Activated CD8-positive, alpha-beta T cell treated with anti-CD3 and anti-CD28 coated beads, Interleukin-2, amount 10 ng/mL, durations not matched to agents 7 days and 5 days (primary cell): ENCODE results near the gene FBLN1. TPM values are rescaled to one million over a fixed set of nuclear protein-coding genes. Genes with fewer than 3 reads are reported as not detected.
"Not testable (repeated sequence)": the region's sequence is repeated elsewhere in the genome, so short reads cannot be mapped to it uniquely, and the experiment has no call there.

Experiments
- ATAC-seq: fragments of 150-1000 bp; cut with Tn5 transposase; one replicate; pipeline ENCODE4 v1.10.0; 2021; ENCODE audit warnings: moderate library complexity
- CTCF ChIA-PET: fragments of 350-600 bp; sonication (Branson Sonifier 250); formaldehyde crosslinking; loops from one replicate; lab custom pipeline; 2021; ENCODE audit warnings: antibody characterized with exemption; lab: Charles Lee
- POLR2A ChIA-PET: fragments of 350-600 bp; sonication (Branson Sonifier 250); formaldehyde crosslinking; loops from one replicate; lab custom pipeline; 2021; ENCODE audit warnings: antibody characterized with exemption; lab: Charles Lee
- DNase-seq: peaks from one replicate; pipeline ENCODE4 v3.0.0-alpha.2; 2020
- H3K27ac Mint-ChIP-seq: one replicate; pipeline ENCODE4 v1.8.0; 2021; ENCODE audit warnings: mild to moderate bottlenecking, mixed read lengths
- H3K27me3 Mint-ChIP-seq: one replicate; pipeline ENCODE4 v1.8.0; 2021; ENCODE audit warnings: low read depth, mixed read lengths
- H3K36me3 Mint-ChIP-seq: one replicate; pipeline ENCODE4 v1.8.0; 2021; ENCODE audit warnings: low read depth, mixed read lengths
- H3K4me1 Mint-ChIP-seq: one replicate; pipeline ENCODE4 v1.8.0; 2021; ENCODE audit warnings: low read depth, mixed read lengths
- H3K4me3 Mint-ChIP-seq: one replicate; pipeline ENCODE4 v1.8.0; 2021; ENCODE audit warnings: mild to moderate bottlenecking, mixed read lengths
- H3K9me3 Mint-ChIP-seq: one replicate; pipeline ENCODE4 v1.8.0; 2022; ENCODE audit warnings: mixed read lengths; ENCODE audit not compliant: insufficient read depth
- total RNA-seq, 2 experiments: library from RNA; stranded (reverse); gene quantifications; one replicate each; pipeline ENCODE4 v1.2.3, GENCODE V29; 2021

Gene FBLN1
- total RNA-seq, 2 experiments from 2014 or later, result not detected

DNA sequence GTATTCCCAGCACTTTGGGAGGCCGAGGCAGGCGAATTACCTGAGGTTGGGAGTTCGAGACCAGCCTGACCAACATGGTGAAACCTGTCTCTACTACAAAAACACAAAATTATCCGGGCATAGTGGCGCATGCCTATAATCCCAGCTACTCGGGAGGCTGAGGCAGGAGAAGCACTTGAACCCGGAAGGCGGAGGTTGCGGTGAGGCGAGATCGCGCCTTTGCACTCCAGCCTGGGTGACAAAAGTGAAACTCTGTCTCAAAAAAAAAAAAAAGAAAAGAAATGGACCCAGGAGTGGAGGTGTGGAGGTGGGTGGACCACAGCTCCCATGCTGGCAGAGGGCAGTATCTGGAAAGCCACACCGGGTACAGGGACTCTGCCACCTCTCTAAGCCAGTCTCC, 7.1 kb upstream of the FBLN1 start:
- CTCF ChIA-PET, H3K4me3 Mint-ChIP-seq, POLR2A ChIA-PET, H3K27ac Mint-ChIP-seq, H3K4me1 Mint-ChIP-seq, H3K9me3 Mint-ChIP-seq, ATAC-seq, DNase-seq, H3K36me3 Mint-ChIP-seq, H3K27me3 Mint-ChIP-seq: not testable (repeated sequence)

DNA sequence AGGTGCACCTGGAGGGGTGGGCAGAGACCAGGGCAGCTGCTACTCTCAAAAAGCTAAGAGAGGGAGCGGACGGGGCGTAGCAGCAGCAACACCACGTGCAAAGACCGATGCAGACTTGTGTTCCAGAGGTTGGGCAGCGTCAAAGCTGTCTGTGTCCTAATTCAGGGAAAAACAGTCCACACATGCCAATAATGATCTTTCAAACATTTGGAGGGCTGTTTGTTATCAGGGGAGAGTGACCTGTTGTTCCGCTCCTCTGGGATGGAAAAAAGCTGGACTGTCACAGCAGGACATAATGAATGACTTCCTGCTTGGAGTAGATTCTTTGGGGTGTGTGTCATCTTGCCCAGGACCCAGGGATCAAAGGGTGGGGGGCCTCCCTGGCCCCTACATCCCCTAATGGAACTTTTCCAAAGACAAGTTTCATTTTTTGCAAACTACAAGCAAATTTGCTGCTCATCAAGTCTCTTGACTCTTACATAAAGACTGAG, 6.2 kb upstream of the FBLN1 start:
- DNase-seq, result no peak
- ATAC-seq, result no peak
- Mint-ChIP-seq H3K27ac (no peak overlapping the region), H3K9me3 (no peaks in the 10 kb centered on the region), H3K4me3 (no peak overlapping the region), H3K36me3 (no peaks in the 10 kb centered on the region), H3K4me1 (peaks cover 2% of the 10 kb centered on the region), H3K27me3 (peaks cover 5% of the 10 kb centered on the region)
- ChIA-PET CTCF (no interaction called here), POLR2A (no interaction called here)

DNA sequence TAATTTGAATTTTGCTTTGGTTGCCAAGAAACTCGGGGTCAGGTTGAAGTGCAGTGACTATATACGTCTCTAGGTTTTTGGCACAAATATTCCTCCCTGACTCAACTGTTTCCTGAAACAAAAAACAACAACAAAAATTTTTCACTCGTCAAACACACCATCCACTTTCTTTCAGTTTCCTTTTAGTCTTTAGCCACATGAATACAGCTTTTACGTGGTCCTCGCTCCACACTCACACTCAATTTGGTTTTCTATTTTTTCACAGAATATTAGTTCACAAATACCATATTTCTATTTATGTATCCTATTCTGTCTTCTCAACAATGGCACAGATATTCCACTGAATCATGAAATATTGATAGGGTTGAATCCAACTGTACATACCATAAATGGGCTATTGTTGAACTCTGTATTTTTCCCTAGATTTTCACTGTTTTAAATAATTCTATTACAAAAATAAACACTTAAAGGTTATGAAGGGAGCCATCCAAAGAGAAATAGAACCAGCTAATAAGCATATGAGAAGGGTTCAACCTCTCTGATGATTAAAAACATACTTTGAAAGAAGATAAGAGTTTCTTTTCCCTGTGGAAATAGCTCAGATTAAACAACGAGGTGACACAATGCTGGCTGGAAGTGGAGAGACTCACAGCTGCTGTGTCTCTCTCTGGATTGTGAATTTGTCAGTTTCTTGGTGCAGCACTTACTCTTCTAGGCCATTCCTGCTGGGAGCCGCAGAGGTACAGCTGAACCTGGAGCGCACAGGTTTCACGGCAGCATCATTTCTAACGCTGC, 5.1 kb upstream of the FBLN1 start:
- DNase-seq (no peak), ATAC-seq (no peak)
- Mint-ChIP-seq H3K9me3 (no peaks in the 10 kb centered on the region), H3K27me3 (peaks cover 9% of the 10 kb centered on the region), H3K27ac (no peak overlapping the region), H3K4me1 (peaks cover 2% of the 10 kb centered on the region), H3K36me3 (no peaks in the 10 kb centered on the region), H3K4me3 (no peak overlapping the region)
- ChIA-PET POLR2A (no interaction called here), CTCF (no interaction called here)

DNA sequence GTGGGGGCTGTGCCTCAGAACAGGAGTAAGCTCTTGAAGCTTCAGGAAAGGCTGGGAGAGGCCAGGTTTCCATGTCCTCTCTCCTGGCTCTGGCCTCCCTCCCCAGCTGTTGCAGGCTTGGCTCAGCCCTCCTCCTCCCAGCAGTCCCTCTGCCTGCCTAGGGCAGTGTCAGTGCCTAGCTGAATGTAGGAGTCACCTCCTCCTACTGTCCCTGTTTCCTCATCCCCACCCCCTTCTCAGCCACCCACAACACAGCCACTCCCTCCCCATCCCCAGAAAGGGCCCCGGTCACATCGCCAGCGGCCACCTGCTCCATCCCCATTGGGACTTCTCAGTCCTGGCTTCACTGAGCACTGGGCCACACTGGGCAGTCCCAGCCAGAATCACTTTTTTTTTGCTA, 2.9 kb upstream of the FBLN1 start:
- Mint-ChIP-seq H3K36me3 (no peaks in the 10 kb centered on the region), H3K27ac (no peak overlapping the region), H3K4me1 (peaks cover 5% of the 10 kb centered on the region), H3K27me3 (peaks cover 19% of the 10 kb centered on the region), H3K4me3 (no peak overlapping the region), H3K9me3 (no peaks in the 10 kb centered on the region)
- ChIA-PET POLR2A (no interaction called here), CTCF (no interaction called here)
- ATAC-seq, result no peak
- no peak for DNase-seq

DNA sequence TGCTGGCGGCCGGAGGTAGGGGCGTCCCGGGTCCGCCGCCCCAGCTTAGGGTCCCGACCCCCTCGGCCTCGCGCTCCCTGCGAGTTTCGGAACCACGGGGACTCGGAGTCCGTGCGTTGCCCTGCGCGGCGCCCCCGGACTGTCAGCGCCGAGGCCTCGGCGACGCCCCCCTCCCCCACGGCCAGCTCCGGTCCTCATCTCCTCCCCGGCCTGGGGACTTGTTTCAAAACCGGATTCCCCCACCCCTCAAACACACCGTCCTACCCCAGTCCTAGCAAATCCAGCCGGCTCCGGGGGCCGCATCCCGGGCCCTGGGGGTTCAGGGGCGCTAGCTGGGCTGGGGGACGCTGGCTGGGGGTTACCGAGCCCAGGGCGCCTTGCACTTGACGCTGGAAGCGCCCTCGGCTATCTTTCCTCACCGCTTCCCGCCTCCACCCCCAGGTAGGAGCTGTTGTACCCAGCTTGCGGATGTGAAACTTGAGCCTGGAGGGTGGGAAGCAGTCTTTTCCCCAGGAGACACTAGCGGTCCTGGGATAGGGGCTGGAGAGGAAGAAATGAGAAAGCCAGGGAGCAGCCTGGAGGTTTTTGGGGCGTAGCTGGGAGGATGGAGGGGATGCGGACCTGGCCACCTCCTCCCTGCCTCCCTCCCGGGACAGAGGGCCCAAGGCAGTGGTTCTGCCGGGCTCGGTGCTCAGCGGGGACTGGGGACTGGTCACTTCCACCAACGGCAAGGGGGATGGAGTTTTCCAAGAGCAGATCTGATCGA, 550 bp downstream of the FBLN1 start:
- H3K4me1 Mint-ChIP-seq, result peaks cover 6% of the 10 kb centered on the region
- no peak overlapping the region for H3K4me3 Mint-ChIP-seq
- H3K27ac Mint-ChIP-seq, result no peak overlapping the region
- H3K9me3 Mint-ChIP-seq, result no peaks in the 10 kb centered on the region
- H3K36me3 Mint-ChIP-seq, result no peaks in the 10 kb centered on the region
- CTCF ChIA-PET, result no interaction called here
- POLR2A ChIA-PET, result no interaction called here
- peaks cover 27% of the 10 kb centered on the region for H3K27me3 Mint-ChIP-seq
- DNase-seq (no peak), ATAC-seq (no peak)

DNA sequence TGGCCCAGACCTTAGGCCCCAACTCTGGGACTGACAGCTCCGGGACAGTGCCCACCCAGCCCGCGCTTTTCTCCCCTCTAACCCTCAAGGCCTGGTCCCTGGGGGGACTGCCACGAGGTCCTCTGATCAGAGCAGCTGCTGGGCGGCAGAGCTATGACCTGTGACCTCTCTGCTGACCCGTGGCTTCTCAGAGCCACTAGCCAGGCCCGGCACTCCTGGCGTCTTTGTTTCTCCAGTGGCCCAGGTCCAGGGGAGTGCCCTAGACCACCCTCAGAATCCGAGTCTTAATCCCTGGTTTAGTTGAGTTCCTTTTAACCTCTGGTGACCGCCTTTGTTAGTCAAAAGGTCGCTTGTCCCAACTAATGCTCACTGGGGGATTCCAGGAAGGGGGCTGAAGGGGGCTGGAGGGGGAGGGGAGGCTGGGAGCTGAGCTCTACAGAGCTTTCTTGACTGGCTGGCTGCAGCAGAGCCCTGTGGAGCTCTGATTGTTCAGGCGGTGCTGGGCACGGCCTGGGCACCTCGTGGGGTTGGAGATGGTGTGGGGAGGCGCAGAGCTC, 1.2 kb downstream of the FBLN1 start:
- Mint-ChIP-seq H3K27ac (no peak overlapping the region), H3K36me3 (no peaks in the 10 kb centered on the region), H3K9me3 (no peaks in the 10 kb centered on the region), H3K4me3 (no peak overlapping the region), H3K4me1 (peaks cover 6% of the 10 kb centered on the region), H3K27me3 (peaks cover 27% of the 10 kb centered on the region)
- ATAC-seq, result no peak
- DNase-seq, result no peak
- CTCF ChIA-PET, result no interaction called here
- POLR2A ChIA-PET, result no interaction called here

DNA sequence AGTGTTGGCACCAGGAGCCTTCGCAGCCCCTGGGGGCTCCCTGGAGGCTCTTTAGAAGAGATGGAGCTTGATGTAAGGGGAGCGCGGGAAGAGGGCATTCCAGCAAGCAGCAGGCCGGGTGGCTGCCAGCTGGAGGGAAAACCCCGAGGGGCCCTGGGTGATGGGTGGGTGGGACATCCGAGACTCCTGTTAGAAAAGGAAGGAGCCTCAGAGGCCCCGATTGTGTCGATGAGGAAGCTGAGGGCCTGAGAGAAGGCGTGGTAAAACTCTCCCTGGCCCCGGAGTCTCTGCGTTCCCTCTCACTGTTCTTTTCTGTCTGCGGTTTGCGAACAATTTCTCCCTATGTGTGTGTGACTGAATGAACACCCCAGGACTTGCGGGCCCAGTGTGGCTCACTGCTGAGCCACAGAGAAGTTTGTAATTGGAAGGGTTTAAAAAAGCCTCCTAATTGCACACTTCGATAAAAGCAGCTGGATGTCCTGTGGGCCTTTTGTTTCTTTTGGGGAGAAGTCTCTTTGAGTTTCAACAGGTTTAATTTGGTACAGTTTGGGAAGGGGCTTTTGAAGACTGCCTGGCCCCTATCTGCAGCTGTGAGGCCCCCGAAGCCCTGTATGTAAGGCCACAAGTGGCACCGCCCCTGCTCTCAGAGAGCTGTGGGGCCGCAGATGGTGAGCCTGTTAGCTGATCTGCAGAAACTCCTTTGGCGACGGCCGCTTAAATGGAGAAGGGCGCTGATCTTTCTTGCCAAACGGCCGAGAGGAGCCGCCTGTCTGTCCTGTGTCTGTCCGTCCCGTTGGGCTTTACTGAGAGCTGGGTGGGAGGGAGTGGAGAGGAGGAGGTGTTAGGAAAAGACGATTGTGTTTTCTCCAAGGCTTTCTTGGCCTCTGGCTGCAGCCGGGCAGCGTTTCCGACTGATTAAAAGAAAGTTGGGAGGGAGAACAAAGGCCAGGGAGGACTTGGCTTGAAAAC, 2.0 kb downstream of the FBLN1 start:
- no peak overlapping the region for H3K27ac Mint-ChIP-seq
- H3K9me3 Mint-ChIP-seq, result no peaks in the 10 kb centered on the region
- no peak overlapping the region for H3K4me3 Mint-ChIP-seq
- ATAC-seq, result no peak
- no peaks in the 10 kb centered on the region for H3K36me3 Mint-ChIP-seq
- peaks cover 6% of the 10 kb centered on the region for H3K4me1 Mint-ChIP-seq
- no peak for DNase-seq
- H3K27me3 Mint-ChIP-seq, result peaks cover 27% of the 10 kb centered on the region
- ChIA-PET CTCF (no interaction called here), POLR2A (no interaction called here)

DNA sequence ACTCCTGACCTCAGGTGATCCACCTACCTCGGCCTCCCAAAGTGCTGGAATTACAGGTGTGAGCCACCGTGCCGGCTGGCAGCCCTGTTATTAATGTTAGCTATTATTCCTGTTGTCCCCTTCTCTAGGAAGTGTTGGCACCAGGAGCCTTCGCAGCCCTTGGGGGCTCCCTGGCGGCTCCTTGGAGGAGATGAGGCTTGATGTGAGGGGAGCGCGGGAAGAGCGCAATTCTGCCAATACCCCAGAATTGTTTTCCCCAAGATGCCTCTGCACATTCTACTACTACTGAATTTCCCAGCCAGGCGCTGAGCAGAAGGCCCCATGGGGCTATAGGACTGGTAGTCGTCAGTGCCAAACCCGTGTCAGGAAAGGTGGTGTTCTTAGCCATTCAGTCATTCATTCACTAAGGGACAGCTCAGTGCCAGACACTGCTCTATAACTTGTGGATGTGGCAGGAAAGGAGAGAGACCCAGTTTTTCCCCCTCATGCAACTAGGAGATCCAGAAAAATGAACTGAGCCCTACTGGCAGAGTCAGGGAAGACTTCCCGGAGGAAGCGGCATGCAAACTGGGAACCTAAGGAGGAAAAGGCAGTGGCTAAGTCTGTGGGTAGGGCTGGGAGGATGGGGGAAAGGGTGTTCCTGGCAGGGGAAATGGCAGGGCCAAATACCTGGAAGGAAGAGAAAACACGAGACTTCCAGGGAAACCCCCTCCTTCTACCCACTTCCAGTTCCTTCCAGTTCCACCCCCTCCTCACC, 3.5 kb downstream of the FBLN1 start:
- Mint-ChIP-seq H3K4me1 (peaks cover 6% of the 10 kb centered on the region), H3K27ac (no peak overlapping the region), H3K36me3 (no peaks in the 10 kb centered on the region), H3K4me3 (no peak overlapping the region), H3K9me3 (no peaks in the 10 kb centered on the region), H3K27me3 (peaks cover 25% of the 10 kb centered on the region)
- ChIA-PET POLR2A (no interaction called here), CTCF (no interaction called here)
- no peak for ATAC-seq
- DNase-seq, result no peak

DNA sequence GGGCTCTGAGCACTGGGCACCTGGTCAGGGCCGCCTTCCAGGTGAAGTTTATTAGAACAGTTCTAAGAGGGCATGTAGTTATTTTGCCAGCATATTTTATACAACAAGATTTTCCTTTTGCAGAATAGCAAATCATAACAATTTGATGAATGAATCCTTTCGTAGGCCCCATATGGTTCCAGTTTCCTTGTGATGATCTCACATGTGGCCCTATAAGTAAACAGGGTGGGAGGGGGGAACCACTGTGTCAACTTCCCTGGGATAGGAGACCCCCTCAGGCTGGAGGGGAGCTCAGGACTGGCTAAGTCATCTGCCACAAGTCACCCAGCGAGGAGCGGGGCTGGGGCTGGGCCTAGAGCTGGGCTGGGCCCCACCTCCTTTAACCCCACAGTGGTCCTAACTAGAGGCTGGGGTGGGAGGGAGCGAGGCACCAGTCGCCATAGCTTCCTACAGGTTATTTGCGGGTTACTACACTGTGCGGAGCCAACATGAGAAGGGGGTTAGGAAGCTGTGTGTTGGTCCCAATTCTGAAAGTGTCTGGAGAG, 4.2 kb downstream of the FBLN1 start:
- Mint-ChIP-seq H3K36me3 (no peaks in the 10 kb centered on the region), H3K4me3 (no peak overlapping the region), H3K9me3 (no peaks in the 10 kb centered on the region), H3K4me1 (peaks cover 6% of the 10 kb centered on the region), H3K27ac (no peak overlapping the region), H3K27me3 (peaks cover 21% of the 10 kb centered on the region)
- DNase-seq (no peak), ATAC-seq (no peak)
- CTCF ChIA-PET, result no interaction called here
- POLR2A ChIA-PET, result no interaction called here

DNA sequence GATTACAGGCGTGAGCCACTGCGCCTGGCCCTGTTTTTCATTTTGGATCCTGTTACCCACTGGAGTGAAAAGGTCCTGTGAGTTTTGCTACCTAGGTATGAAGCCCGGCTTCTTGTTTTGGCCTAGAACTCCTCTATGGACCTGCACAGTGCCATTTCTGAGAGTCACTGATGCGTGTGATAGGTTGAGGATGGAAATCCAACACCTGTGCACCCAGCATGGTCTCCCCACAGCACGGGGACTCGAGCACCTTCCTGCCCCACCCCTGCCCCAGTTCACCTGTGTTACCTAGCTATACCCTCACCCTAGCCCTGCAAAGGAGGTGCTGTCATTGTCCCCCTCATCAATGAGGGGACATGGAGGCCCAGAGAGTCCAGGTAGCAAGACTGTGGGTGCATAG, 5.1 kb downstream of the FBLN1 start:
- no peak for DNase-seq
- peaks cover 21% of the 10 kb centered on the region for H3K27me3 Mint-ChIP-seq
- ChIA-PET POLR2A (no interaction called here), CTCF (no interaction called here)
- no peaks in the 10 kb centered on the region for H3K36me3 Mint-ChIP-seq
- H3K4me1 Mint-ChIP-seq, result peaks cover 6% of the 10 kb centered on the region
- ATAC-seq, result no peak
- no peaks in the 10 kb centered on the region for H3K9me3 Mint-ChIP-seq
- no peak overlapping the region for H3K4me3 Mint-ChIP-seq
- no peak overlapping the region for H3K27ac Mint-ChIP-seq

DNA sequence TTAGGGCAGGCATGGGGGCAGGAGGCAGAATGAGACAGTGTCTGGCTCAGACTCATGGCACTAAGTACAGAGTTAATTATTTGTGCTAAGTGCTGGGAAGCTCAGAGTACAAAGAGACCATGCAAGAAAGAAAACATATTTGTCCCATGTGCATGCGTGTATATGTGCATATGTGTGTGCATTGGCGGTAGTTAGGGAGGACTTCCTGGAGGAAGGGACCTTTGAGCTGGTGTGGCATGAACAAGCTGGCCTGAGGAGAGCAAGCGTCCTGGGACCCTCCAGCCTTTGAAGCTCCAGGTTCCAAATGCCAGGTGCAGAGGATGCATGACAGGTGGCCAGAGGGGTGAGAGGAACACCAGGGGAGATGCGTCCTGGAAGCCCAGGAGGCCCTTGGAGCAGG, 6.1 kb downstream of the FBLN1 start:
- no peak for DNase-seq
- Mint-ChIP-seq H3K4me3 (no peak overlapping the region), H3K27me3 (peaks cover 15% of the 10 kb centered on the region), H3K4me1 (peaks cover 6% of the 10 kb centered on the region), H3K27ac (no peak overlapping the region), H3K9me3 (no peaks in the 10 kb centered on the region), H3K36me3 (no peaks in the 10 kb centered on the region)
- ChIA-PET CTCF (no interaction called here), POLR2A (interaction anchor here (0.6 kb wide), 1 partner anchor 751 kb away, joined by 3 read pairs; no protein-coding TSS in a partner anchor)
- no peak for ATAC-seq
